ENCODE data around the gene PGGHG.

DNA sequence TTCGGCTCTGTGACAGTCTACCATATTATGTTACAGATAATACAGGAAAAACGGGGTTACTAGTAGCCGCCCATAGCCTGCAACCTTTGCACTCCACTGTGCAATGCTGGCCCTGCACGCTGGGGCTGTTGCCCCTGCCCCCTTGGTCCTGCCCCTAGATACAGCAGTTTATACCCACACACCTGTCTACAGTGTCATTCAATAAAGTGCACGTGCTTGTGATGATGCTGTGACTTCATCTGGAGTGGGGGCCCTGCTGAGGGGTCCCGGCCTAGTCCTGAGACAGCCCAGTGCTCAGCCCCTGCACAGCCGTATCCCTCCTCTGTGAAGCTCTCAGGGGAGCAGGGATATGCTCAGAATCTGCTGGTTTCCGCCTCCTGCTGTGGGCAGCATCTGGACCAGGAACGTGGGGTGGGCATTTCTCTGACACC, 26.1 kb downstream of the PGGHG start:
- TF ChIP-seq, protein P1, sequence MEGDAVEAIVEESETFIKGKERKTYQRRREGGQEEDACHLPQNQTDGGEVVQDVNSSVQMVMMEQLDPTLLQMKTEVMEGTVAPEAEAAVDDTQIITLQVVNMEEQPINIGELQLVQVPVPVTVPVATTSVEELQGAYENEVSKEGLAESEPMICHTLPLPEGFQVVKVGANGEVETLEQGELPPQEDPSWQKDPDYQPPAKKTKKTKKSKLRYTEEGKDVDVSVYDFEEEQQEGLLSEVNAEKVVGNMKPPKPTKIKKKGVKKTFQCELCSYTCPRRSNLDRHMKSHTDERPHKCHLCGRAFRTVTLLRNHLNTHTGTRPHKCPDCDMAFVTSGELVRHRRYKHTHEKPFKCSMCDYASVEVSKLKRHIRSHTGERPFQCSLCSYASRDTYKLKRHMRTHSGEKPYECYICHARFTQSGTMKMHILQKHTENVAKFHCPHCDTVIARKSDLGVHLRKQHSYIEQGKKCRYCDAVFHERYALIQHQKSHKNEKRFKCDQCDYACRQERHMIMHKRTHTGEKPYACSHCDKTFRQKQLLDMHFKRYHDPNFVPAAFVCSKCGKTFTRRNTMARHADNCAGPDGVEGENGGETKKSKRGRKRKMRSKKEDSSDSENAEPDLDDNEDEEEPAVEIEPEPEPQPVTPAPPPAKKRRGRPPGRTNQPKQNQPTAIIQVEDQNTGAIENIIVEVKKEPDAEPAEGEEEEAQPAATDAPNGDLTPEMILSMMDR (IDR thresholded peaks at IDR 0.05) = no peak
- no peak for TF ChIP-seq POLR2A (IDR thresholded peaks at IDR 0.05)
